TTC549 (cell line): ENCODE data around the gene BICDL1.
"Not testable (repeated sequence)": the region's sequence is repeated elsewhere in the genome, so short reads cannot be mapped to it uniquely, and the experiment has no call there.

ENCODE experiments used
- FAIRE-seq: peaks from 2 replicates; lab custom pipeline; 2012; peaks lifted over from hg19 to GRCh38; lab: Jason Lieb, UNC

The BICDL1 gene

GRCh38 chr12:119988472-119989360 lies at the start of gene BICDL1:
Gene BICDL1, plus strand, starts transcription at chr12:119989236. Its CDS starts 633 bp downstream, at chr12:119989869.
- FAIRE-seq = no peak

GRCh38 chr12:119940897-119941296 lies 48.1 kb upstream of the BICDL1 start:
- no peak for FAIRE-seq

GRCh38 chr12:119942386-119942785 lies 46.6 kb upstream of the BICDL1 start:
- FAIRE-seq = no peak

- FAIRE-seq = no peak
These were observed 42.8 kb upstream of the BICDL1 start for GRCh38 chr12:119946213-119946612.

GRCh38 chr12:119949145-119949544 lies 39.9 kb upstream of the BICDL1 start:
- FAIRE-seq = no peak

GRCh38 chr12:119949594-119949993 lies 39.4 kb upstream of the BICDL1 start:
- no peak for FAIRE-seq

DNA sequence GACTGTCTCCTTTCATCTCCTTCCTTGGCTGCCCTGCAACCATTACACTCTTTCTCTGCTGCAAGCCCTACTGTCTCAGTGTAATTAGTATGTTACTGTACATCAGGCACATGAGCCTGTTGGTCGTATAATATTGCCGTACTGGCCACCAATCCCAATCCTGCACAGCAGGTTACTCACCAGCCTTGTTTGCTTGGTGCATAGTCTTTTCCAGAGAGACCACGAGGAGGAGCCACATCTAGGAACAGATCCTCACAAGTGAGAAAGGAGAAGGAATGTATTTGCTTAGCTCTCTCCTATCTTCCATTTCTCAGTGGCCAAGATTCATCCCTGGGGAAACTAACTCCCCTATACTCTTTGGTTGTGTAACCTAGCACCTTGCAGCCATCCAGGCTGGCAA lies 33.0 kb upstream of the BICDL1 start:
- no peak for FAIRE-seq

- FAIRE-seq = no peak
These were observed 31.9 kb upstream of the BICDL1 start for GRCh38 chr12:119957135-119957534.

DNA sequence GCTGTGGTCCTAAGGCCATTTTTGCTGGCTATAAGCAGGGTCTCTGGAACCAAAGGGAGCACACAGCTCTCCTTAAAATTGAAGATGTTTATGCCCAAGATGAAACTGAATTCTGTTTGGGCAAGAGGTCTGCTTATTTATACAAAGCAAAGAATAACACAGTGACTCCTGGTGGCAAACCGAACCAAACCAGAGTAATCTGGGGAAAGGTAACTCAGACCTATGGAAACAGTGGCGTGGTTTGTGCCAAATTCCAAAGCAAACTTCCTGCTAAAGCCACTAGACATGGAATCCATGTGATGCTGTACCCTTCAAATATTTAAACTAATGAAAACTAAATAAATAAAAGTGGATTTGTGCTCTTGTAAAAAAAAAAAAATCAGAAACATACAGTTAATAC lies 29.6 kb upstream of the BICDL1 start:
- no peak for FAIRE-seq

DNA sequence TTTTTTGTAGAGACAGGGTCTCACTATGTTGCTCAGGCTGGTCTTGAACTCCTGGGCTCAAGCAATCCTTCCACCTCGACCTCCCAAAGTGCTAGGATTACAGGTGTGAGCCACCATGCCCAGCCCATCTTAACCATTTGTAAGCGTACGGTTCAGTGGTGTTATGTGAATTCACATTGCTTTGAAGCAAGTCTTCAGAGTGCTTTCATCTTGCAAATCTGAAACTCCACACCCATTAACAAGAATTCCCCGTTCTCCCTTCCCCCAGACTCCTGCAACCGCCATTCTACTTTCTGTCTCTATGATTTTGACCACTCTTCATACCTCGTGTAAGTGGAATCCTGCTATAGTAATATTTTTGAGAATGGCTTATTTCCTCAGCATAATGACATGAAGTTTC lies 24.9 kb upstream of the BICDL1 start:
- FAIRE-seq = no peak

DNA sequence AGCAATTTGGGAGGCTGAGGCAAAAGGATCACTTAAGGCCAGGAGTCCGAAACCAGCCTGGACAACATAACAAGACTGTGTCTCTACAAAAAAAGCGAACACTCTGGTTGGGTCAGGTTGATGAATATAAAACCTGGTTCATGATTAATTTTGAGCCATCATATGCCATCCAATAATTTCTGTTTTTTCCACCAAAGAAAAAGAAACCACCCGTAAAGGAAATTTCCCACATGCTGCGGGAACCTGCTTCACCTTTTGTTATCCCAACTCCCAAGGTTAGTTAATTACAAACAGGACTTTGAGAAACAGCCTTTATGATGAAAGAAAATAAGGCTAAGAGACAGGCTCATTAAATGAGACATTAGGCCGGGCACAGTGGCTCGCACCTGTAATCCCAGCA lies 24.1 kb upstream of the BICDL1 start:
- no peak for FAIRE-seq

GRCh38 chr12:119980242-119980641 lies 8.8 kb upstream of the BICDL1 start:
- no peak for FAIRE-seq

- not testable (repeated sequence) for FAIRE-seq
These were observed 8.3 kb upstream of the BICDL1 start for GRCh38 chr12:119980702-119981101.

DNA sequence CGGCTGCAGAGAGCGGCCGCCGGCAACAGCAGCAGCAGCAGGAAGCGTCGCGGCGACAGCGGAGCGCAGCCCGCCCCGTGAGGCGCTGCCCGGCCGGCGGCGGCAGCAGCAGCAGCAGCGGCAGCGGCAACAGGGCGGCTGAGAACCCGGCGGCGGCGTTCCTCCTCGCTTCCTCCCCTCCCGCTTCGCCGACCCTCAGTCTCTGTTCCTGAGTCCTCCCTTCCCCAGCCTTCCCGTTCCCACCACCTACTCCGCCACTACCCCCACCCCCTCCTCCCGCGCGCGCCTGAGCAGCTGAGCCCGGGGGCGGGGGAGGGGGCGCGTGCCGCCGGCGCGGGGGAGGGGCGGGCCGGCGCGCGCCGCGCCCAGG lies 310 bp downstream of the BICDL1 start:
- no peak for FAIRE-seq

GRCh38 chr12:119989731-119990381 lies 820 bp downstream of the BICDL1 start:
- FAIRE-seq = no peak

GRCh38 chr12:119990382-119990874 lies 1.4 kb downstream of the BICDL1 start:
- FAIRE-seq = no peak

- FAIRE-seq = no peak
These were observed 3.2 kb downstream of the BICDL1 start for GRCh38 chr12:119992129-119992705.

GRCh38 chr12:119994892-119995658 lies 6.0 kb downstream of the BICDL1 start:
- FAIRE-seq = no peak

DNA sequence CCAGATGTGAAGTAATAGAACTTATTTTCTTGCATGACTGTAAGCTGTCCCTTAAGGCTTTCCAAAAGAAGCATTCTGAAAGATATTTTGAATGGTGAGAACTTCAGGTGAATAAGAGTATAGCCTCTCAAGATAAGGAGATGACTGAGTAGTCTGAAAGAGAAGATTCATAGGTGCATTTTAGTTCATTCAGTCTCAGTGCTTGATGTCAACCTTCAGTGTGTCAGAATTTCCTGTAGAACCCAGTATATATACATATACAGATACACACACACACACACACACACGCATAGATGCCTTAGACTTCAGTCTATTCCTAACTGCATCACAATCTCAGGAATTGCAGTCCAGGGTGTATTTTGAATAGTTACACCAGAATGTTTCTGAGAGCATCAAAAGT lies 7.4 kb downstream of the BICDL1 start:
- no peak for FAIRE-seq

DNA sequence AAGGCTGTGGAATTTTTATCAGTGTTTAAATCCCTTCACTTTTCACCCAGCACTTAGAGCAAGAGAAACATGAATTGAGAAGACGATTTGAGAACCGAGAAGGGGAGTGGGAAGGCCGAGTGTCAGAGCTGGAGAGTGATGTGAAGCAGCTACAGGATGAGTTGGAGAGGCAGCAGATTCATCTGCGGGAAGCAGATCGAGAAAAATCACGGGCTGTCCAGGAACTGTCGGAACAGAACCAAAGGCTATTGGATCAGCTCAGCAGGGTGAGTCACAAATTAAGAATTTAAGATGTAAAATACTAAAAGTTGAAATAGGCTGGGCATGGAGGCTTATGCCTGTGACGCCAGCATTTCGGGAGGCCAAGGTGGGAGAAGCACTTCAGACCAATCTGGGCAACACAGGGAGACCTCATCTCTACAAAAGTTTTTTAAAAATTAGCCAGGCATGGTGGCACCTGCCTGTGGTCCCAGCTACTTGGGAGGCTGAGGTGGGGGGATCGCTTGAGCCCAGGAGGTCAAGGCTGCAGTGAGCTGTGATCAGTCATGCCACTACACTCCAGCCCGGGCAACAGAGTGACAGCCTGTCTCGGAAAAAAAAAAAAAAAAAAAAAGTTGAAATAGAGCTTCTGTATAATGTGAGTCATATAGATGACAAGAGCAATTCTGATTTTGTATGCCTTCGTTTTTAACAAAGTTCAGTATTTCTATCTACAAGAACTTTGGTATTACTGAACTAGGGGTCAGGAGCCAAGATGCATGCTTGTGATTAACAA lies 9.6 kb downstream of the BICDL1 start:
- no peak for FAIRE-seq

DNA sequence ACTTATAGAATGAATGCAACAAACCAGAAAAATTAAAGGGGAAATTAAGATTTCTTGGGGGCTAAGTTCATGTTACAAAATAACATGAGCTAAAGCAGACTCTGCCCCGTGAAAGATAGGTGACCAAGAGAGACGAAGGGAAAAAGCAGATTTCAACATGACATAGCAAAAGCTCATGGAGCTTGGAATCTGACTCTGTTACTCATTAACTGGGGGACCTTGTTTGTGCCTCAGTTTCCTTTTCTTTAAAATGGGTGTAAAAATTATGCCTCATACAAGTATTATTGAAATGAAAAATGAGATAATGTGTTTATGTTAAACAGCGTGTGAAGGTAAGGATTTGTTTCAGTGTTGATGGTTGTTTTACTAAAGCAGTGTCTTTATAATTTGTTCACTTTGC lies 11.5 kb downstream of the BICDL1 start:
- no peak for FAIRE-seq
